ENCODE data around the gene PTPRN2.

PTPRN2 gene

GRCh38 chr7:157867685-157868305 lies 719.8 kb downstream of the PTPRN2 start:
- H3K9me3 Mint-ChIP-seq = peaks cover 38% of the 10 kb centered on the region
- DNase-seq = no peak
- H3K27ac Mint-ChIP-seq = no peak overlapping the region
- no peak overlapping the region for H3K4me3 Mint-ChIP-seq
- TF ChIP-seq, protein P1, sequence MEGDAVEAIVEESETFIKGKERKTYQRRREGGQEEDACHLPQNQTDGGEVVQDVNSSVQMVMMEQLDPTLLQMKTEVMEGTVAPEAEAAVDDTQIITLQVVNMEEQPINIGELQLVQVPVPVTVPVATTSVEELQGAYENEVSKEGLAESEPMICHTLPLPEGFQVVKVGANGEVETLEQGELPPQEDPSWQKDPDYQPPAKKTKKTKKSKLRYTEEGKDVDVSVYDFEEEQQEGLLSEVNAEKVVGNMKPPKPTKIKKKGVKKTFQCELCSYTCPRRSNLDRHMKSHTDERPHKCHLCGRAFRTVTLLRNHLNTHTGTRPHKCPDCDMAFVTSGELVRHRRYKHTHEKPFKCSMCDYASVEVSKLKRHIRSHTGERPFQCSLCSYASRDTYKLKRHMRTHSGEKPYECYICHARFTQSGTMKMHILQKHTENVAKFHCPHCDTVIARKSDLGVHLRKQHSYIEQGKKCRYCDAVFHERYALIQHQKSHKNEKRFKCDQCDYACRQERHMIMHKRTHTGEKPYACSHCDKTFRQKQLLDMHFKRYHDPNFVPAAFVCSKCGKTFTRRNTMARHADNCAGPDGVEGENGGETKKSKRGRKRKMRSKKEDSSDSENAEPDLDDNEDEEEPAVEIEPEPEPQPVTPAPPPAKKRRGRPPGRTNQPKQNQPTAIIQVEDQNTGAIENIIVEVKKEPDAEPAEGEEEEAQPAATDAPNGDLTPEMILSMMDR (IDR thresholded peaks at IDR 0.05) = no peak
- peaks cover 16% of the 10 kb centered on the region for H3K27me3 Mint-ChIP-seq (ENCODE audit: low read depth, poor library complexity)
- H3K4me1 Mint-ChIP-seq = peaks cover under 1% of the 10 kb centered on the region
- no peaks in the 10 kb centered on the region for H3K36me3 Mint-ChIP-seq (ENCODE audit: low read depth)

- Mint-ChIP-seq H3K27me3 (ENCODE audit: low read depth, poor library complexity) (peaks cover 16% of the 10 kb centered on the region), H3K4me3 (no peak overlapping the region), H3K27ac (no peak overlapping the region), H3K36me3 (ENCODE audit: low read depth) (no peaks in the 10 kb centered on the region), H3K9me3 (peaks cover 38% of the 10 kb centered on the region), H3K4me1 (peaks cover 8% of the 10 kb centered on the region)
- TF ChIP-seq, protein P1 (IDR thresholded peaks at IDR 0.05) = no peak
- DNase-seq = no peak
Observed at GRCh38 chr7:157866336-157866924, 721.2 kb downstream of the PTPRN2 start.

DNA sequence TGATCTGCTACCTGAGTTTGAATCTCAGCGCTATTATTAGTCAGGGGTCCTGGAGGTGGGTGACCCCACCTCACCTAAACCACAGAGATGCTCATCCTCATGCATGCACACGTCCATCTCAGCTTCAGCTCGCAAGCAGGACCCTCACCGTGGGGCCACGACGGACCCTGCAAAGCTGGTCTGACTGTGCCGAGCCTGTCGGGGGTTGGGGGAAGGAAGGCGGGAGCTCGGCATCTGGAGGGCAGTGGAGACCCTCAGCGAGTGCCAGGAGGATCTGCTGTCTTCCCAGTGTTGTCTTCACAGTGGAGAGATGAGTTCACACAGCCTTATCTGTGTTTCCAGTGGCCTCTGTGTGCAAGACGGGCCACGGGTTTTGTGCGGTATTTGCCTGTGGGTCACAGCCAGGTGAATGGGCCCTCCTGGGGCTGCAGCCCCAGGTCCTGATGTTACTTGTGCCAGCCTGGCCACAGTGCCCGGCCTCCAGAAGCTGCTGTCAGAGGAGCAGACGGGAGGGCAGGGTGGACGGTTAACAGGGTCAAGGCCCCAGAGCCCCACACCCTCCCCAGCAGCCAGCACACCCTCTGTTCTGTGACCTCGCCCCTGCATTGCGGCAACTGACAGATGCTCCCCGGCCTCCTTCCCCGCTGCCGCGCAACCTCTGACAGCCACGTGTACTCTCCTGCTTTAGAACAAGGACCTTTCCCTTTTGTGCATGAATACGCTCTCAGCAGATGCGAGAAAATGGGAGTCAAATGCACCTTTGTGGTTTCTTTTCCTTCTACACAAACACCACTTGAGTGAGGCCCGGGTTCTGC lies 722.1 kb downstream of the PTPRN2 start:
- peaks cover 36% of the 10 kb centered on the region for H3K9me3 Mint-ChIP-seq
- H3K4me1 Mint-ChIP-seq = peaks cover 9% of the 10 kb centered on the region
- no peak overlapping the region for H3K4me3 Mint-ChIP-seq
- no peaks in the 10 kb centered on the region for H3K36me3 Mint-ChIP-seq (ENCODE audit: low read depth)
- no peak overlapping the region for H3K27ac Mint-ChIP-seq
- TF ChIP-seq, protein P1 (IDR thresholded peaks at IDR 0.05) = no peak
- DNase-seq = no peak
- peaks cover 16% of the 10 kb centered on the region for H3K27me3 Mint-ChIP-seq (ENCODE audit: low read depth, poor library complexity)

DNA sequence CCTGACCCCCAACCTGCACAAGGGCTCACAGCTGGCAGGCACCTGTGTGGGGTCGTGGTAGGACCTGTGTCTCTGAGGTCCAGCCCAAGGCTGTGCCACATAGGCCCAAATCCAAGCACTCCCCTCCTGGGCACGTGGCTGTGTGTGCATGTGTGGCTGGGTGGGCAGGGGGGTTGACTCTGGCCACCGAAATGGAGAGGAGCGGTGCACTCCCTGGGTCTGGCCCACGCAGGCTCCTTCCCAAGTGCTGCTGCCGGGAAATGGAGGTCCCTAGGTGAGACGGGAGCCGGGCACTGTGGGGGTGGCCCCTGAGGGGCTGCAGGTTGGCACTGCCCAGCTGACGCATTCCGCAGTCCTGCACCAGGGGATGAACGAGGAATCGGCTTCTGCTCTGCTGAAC lies 722.7 kb downstream of the PTPRN2 start:
- Mint-ChIP-seq H3K27me3 (ENCODE audit: low read depth, poor library complexity) (peaks cover 18% of the 10 kb centered on the region), H3K27ac (no peak overlapping the region), H3K4me3 (no peak overlapping the region), H3K36me3 (ENCODE audit: low read depth) (no peaks in the 10 kb centered on the region), H3K4me1 (peaks cover 15% of the 10 kb centered on the region), H3K9me3 (peaks cover 29% of the 10 kb centered on the region)
- DNase-seq = no peak
- TF ChIP-seq, protein P1 (IDR thresholded peaks at IDR 0.05) = no peak

DNA sequence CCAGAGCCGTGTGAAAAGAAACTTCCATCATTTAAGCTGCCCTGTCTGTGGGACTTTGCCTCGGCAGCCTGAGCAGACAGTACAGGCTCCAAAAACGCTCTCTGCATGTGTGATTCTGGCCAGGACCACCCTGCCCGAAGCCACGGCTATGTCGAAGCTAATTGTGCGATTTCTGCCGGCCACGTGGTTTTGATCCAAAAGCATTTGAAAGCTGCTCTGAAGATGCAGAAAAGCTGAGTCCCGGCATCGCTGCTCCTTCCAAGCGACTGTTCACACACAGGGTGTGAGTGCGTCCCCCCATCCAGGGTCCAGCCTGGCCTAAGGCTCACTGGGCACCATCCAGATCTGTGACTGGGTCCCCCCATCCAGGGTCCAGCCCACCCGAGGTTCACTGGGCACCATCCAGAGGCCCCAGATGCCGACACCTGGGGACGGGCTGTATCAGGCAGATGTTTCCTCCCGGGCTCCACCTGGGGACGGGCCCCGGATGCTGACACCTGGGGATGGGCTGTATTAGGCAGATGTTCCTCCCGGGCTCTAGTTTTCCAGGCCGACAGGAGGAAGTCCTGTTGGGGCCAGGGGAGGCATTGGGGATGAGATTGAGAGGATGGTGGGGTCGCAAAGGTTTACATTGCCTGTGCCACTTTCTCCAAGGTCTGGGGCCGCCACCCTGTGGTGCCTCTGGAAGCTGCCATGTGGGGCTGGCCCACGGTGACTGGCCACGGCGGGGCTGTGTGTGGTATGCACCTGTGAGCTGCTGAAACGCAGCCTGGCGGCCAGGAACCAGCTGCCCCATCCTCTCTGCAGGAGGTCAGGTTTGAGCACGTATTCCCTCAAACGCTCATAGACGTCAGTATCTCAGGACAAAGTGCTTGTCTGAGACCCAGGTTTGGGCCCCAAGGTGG lies 723.5 kb downstream of the PTPRN2 start:
- DNase-seq = no peak
- H3K4me3 Mint-ChIP-seq = no peak overlapping the region
- peaks cover 22% of the 10 kb centered on the region for H3K9me3 Mint-ChIP-seq
- TF ChIP-seq, protein P1 (IDR thresholded peaks at IDR 0.05) = no peak
- no peaks in the 10 kb centered on the region for H3K36me3 Mint-ChIP-seq (ENCODE audit: low read depth)
- peaks cover 18% of the 10 kb centered on the region for H3K27me3 Mint-ChIP-seq (ENCODE audit: low read depth, poor library complexity)
- no peak overlapping the region for H3K27ac Mint-ChIP-seq
- peaks cover 15% of the 10 kb centered on the region for H3K4me1 Mint-ChIP-seq

All from nephron progenitor cell (in vitro differentiated cells).